Activated T-cell treated with anti-CD3 and anti-CD28 coated beads, Interleukin-2, amount 50 U/mL, for 48 hours (primary cell): Measurements from ENCODE around the gene ERV3-1.
"Not testable (repeated sequence)": the region's sequence is repeated elsewhere in the genome, so short reads cannot be mapped to it uniquely, and the experiment has no call there.

ENCODE experiments used
- DNase-seq, 2 experiments: peaks; one replicate each; pipeline ENCODE4 v3.0.0-alpha.2; 2020

The ERV3-1 gene

GRCh38 chr7:64999165-65000004 lies 7.1 kb downstream of the ERV3-1 start:
- DNase-seq, result no peak

DNA sequence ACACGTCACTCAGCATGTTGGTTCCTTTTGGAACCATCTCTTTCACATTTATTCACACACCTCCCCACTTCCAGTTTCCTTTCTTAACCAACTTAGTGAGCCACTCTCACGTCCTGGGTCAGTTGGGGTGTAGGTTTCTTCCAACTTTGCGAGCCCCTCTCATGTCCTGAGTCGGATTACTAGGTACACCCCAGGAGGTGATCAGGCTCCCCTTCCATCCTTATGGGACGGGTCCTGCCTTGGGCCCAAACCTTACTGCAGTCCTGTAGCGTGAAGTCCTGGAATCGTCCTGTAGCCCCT lies 7.7 kb downstream of the ERV3-1 start:
- DNase-seq, result no peak

DNA sequence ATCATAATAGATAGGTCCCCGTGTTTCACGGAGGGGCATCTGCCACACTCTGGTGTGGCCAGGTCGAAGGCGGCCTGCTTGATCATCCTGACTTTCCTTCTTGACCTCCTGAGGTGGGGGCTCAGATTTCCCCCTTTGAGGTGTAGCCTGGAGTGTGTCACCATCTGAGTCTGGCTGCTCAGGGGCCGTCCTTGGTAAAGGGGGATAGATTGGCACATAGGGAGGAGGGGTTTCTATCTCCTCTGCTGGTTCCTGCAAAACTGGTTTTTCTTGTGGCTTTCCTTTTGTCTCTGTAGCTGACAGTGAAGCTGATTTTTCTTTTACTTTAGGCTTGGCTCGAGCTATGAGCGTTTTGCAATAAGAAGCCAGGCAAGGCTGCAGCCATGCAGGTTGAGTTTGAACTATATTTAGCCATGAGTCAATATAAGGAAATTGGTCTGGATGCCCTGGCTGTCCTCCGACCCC lies 8.5 kb downstream of the ERV3-1 start:
- DNase-seq, result no peak

- DNase-seq, result no peak
Observed at GRCh38 chr7:64997164-64997908, 9.2 kb downstream of the ERV3-1 start.

DNA sequence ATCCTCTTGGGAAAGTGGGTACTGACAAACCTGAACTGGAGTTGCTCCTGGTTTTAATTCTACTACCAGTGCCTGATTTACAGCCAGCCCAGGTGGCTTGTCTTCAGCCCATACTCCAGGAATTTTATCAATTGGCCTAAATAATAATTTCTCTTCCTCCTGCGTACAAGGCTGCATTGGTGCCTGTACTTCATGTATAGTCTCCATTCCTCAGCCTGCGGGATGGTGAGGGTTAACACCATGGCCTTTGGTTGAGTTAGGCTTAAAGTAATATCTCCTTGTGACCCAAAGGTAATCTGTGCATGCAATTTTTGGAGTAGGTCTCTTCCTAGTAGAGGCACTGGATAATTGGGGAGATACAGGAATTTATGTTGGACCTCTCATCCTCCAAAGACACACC lies 10.2 kb downstream of the ERV3-1 start:
- DNase-seq, result no peak

GRCh38 chr7:64993901-64994300 lies 12.6 kb downstream of the ERV3-1 start:
- DNase-seq, result no peak

DNA sequence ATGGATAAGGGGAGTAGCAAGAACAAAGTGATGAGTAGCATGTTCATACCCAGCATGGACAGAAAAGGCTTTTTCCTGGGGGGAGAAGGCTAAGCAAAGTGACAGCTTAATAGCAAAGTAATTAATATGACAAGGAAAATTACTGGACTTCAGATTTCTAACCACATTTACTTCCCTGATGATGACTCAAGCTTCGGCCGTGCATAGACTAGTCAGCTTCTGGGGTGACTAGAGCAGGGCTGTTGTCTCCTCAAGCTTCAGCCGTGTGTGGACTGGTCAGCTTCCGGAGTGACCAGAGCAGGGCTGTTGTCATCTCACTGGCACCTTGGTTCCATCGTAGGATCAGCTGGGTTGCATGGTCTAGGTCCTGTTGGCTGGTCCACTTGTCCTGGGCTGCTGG lies 13.5 kb downstream of the ERV3-1 start:
- DNase-seq, result no peak

DNA sequence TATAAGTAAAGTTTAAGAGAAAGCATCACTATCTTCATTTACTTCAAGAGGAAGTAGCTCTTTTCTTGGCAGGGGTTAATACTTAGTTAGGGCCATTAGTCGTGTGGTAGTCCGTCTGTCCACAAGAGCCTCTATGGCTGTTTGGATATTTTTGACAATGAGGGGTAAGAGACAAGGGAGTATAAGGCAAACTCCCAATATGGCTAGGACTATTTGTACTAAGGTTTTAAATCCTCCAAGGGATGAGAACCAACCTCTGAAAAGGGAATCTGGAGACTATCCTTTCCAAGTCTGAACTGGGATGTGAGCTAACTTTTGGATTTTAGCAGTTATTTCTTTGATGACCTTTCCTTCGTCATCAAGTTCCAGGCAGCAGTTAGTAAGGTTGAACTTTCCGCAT lies 15.6 kb downstream of the ERV3-1 start, which contains the start of gene ZNF117:
Gene ZNF117, minus strand, starts transcription at position 101 of the 400 bp plus-strand sequence.
- no peak for DNase-seq

GRCh38 chr7:64990216-64990615 lies 16.3 kb downstream of the ERV3-1 start:
- no peak for DNase-seq

GRCh38 chr7:64978497-64979203 lies 27.8 kb downstream of the ERV3-1 start:
- DNase-seq, result no peak

DNA sequence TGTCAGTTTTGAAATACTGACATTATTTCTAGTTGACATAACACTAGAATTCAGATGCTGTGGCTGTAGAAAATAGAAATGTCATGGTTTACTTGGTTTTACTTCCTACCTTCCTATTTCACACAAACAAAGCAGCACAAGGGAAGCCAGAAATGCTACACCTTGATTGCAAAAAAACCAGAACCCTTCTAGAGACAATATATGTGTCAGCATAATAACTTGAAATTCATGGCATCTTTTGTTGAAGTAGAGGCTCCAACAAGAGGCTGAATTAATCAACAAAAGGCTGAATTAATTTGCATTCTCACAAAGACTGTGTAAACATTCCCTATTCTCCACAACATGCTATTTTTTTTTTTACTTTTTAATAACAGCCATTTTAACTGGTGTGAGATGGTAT lies 40.9 kb downstream of the ERV3-1 start:
- DNase-seq, result no peak

- DNase-seq, result no peak
Observed at GRCh38 chr7:64959072-64959747, 47.3 kb downstream of the ERV3-1 start.

DNA sequence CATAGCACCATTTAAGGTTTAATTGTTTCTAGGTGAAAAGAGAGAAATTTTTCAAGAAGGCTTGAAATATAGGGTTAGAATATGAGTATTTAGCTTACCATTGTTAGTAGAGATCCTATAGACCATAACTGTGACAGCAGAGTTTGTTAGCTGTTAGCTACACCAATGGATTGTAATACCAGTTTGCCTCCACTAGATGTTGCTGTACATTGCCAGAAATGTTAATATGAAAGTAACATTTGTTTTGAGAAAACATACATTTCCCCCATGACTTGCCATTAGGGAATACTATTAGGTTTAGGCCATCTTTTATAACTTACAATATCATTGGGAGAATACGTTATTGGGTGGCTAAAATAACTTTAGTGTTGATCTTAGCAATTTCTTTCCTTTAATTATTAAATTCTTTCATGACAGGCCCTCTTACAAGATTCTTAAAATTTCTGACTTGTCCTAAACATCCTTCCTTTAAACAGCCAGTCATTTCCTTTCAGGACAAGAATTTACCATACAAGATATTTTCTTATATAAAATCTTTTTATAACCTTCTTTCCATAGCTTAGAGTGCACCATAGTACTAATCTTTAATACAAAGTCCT lies 55.1 kb downstream of the ERV3-1 start:
- DNase-seq, result no peak

GRCh38 chr7:64950673-64951072 lies 55.8 kb downstream of the ERV3-1 start:
- not testable (repeated sequence) for DNase-seq

DNA sequence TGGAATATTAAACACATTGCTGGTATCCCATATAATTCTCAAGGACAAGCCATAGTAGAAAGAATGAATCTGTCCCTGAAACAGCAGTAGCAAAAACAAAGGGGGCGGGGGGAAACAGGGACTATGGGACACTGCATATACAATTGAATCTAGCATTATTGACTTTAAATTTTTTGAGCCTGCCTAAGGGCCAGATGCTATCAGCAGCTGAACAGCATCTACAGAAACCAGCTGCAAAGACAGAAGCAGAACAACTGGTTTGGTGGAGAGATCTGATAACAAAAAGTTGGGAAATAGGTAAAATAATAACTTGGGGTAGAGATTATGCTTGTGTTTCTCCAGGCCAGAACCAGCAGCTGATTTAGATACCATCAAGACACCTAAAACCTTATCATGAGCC lies 57.7 kb downstream of the ERV3-1 start:
- DNase-seq, result not testable (repeated sequence)

- DNase-seq, result no peak
Observed at GRCh38 chr7:64947252-64948000, 59.1 kb downstream of the ERV3-1 start.

DNA sequence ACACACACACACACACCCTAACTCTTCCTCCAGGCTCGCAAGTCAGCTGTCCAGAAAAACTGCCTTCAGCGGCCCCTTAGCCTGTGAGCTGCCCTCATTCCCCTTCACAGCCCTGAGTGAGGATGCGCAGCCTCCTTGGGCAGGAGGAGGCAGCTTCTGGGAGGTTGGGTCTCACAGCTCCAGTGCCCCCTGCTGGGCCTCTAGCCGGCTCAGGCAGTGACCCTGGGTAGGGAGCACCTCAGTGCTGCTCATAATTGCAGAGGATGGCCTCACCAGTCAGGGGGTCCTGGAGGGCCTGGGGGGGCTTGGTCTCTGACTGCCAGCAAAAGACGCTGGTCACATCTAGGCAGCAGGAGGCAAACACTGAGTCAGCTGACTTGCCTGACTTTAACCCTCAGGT lies 59.7 kb downstream of the ERV3-1 start:
- DNase-seq, result peak; percentile 37 to 52

GRCh38 chr7:64945503-64946175 lies 60.8 kb downstream of the ERV3-1 start:
- no peak for DNase-seq

DNA sequence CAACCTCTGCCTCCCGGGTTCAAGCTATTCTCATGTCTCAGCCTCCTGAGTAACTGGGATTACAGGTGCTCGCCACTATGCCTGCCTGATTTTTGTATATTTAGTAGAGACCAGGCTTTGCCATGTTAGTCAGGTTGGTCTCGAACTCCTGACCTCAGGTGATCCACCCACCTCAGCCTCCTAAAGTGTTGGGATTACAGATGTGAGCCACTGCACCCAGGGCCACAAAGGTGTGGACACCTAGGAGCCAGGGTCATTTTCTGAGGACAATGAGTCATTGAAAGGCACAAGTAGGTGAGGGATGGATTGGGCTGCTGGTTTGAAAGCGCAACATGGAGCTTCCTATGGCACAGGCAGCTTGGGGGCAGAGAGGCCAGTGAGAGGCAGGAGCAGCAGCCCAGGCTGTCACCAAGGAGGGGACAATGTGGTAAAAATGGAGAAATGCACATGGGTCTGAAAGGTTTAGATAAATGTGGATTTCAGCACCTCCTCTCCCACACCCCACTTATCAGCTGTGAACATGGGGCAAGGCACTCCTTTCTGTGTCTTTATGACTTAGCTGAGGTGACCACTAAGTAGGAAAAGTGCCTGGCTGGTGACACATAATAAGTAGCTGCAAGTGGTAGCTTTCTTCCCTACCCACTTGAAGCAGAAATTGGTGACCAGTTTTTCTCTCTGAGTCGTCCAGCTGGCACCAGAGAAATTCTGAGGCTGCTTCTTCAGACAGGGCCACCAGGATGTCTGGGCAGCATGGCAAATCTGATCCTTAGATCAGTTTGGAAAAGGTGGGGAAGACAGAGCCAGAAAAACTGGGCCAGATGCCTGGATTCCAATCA lies 61.6 kb downstream of the ERV3-1 start:
- DNase-seq, result not testable (repeated sequence)
